Measurements from ENCODE around the gene JPT2.

- TF ChIP-seq CTCF (IDR thresholded peaks at IDR 0.05), result no peak
- no peak for TF ChIP-seq POLR2A (IDR thresholded peaks at IDR 0.05)
Measured at GRCh38 chr16:1710811-1711507, 32.9 kb downstream of the JPT2 start.

Data from adrenal gland (tissue), 5 donors.